ENCODE data around the gene ARPP19.

Gene ARPP19

GRCh38 chr15:52505151-52505550 lies 63.7 kb downstream of the ARPP19 start:
- no peak overlapping the region for H3K27ac ChIP-seq (ENCODE audit: low read length)
- no peaks in the 10 kb centered on the region for H3K27me3 ChIP-seq (ENCODE audit: control insufficient read depth, insufficient read depth, low read length)
- H3K4me1 ChIP-seq (ENCODE audit: control insufficient read depth, low read depth, low read length), result no peaks in the 10 kb centered on the region
- no peaks in the 10 kb centered on the region for H3K36me3 ChIP-seq (ENCODE audit: control insufficient read depth, low read depth, low read length)
- no peak overlapping the region for H3K4me3 ChIP-seq (ENCODE audit: low read length)
- H3K9ac ChIP-seq (ENCODE audit: low read length), result no peak overlapping the region
- H3K9me3 ChIP-seq (ENCODE audit: control insufficient read depth, low read depth, low read length), result no peaks in the 10 kb centered on the region

GRCh38 chr15:52503788-52504496 lies 64.9 kb downstream of the ARPP19 start:
- Histone ChIP-seq H3K27ac (ENCODE audit: low read length) (no peak overlapping the region), H3K4me3 (ENCODE audit: low read length) (no peak overlapping the region), H3K36me3 (ENCODE audit: control insufficient read depth, low read depth, low read length) (no peaks in the 10 kb centered on the region), H3K27me3 (ENCODE audit: control insufficient read depth, insufficient read depth, low read length) (no peaks in the 10 kb centered on the region), H3K9me3 (ENCODE audit: control insufficient read depth, low read depth, low read length) (no peaks in the 10 kb centered on the region), H3K9ac (ENCODE audit: low read length) (no peak overlapping the region), H3K4me1 (ENCODE audit: control insufficient read depth, low read depth, low read length) (no peaks in the 10 kb centered on the region)

- no peak overlapping the region for H3K27ac ChIP-seq (ENCODE audit: low read length)
- no peaks in the 10 kb centered on the region for H3K27me3 ChIP-seq (ENCODE audit: control insufficient read depth, insufficient read depth, low read length)
- no peaks in the 10 kb centered on the region for H3K9me3 ChIP-seq (ENCODE audit: control insufficient read depth, low read depth, low read length)
- H3K36me3 ChIP-seq (ENCODE audit: control insufficient read depth, low read depth, low read length), result no peaks in the 10 kb centered on the region
- H3K4me1 ChIP-seq (ENCODE audit: control insufficient read depth, low read depth, low read length), result no peaks in the 10 kb centered on the region
- H3K9ac ChIP-seq (ENCODE audit: low read length), result no peak overlapping the region
- no peak overlapping the region for H3K4me3 ChIP-seq (ENCODE audit: low read length)
Measured at GRCh38 chr15:52502608-52503007, 66.2 kb downstream of the ARPP19 start.

GRCh38 chr15:52499506-52499905 lies 69.3 kb downstream of the ARPP19 start:
- Histone ChIP-seq H3K4me3 (ENCODE audit: low read length) (no peak overlapping the region), H3K27ac (ENCODE audit: low read length) (no peak overlapping the region), H3K36me3 (ENCODE audit: control insufficient read depth, low read depth, low read length) (no peaks in the 10 kb centered on the region), H3K4me1 (ENCODE audit: control insufficient read depth, low read depth, low read length) (no peaks in the 10 kb centered on the region), H3K9ac (ENCODE audit: low read length) (no peak overlapping the region), H3K9me3 (ENCODE audit: control insufficient read depth, low read depth, low read length) (no peaks in the 10 kb centered on the region), H3K27me3 (ENCODE audit: control insufficient read depth, insufficient read depth, low read length) (no peaks in the 10 kb centered on the region)

- Histone ChIP-seq H3K36me3 (ENCODE audit: control insufficient read depth, low read depth, low read length) (no peaks in the 10 kb centered on the region), H3K9me3 (ENCODE audit: control insufficient read depth, low read depth, low read length) (no peaks in the 10 kb centered on the region), H3K9ac (ENCODE audit: low read length) (no peak overlapping the region), H3K4me1 (ENCODE audit: control insufficient read depth, low read depth, low read length) (no peaks in the 10 kb centered on the region), H3K27ac (ENCODE audit: low read length) (no peak overlapping the region), H3K27me3 (ENCODE audit: control insufficient read depth, insufficient read depth, low read length) (no peaks in the 10 kb centered on the region), H3K4me3 (ENCODE audit: low read length) (no peak overlapping the region)
Measured at GRCh38 chr15:52498706-52499105, 70.1 kb downstream of the ARPP19 start.

Data from iPS-18a (cell line).